ENCODE data around the gene CHM.
"Not testable (repeated sequence)": the region's sequence is repeated elsewhere in the genome, so short reads cannot be mapped to it uniquely, and the experiment has no call there.

CHM gene

DNA sequence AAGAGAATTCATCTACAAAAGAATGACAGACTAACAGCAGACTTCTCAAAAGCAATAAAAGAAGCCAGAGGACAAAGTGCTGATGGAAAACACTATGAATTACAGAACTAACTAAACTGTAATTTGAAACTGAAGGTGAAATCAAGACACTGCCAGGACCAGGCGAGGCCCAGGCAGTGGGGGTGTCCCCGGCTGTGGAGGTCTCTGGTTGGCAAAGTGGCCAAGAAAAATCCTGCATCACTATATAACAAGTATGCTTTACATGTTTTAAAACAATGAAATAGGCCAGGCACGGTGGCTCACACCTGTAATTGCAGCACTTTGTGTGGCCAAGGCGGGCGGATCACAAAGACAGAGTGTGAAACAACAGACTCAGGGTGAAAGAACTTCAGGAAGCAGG, 32.9 kb downstream of the CHM start:
- TF ChIP-seq YY1 (IDR thresholded peaks at IDR 0.05; ENCODE audit: insufficient read depth, insufficient read length) (no peak), SUZ12 (IDR thresholded peaks at IDR 0.05; ENCODE audit: extremely low read depth, insufficient read depth, insufficient read length) (no peak), ZNF274 (IDR thresholded peaks at IDR 0.05; ENCODE audit: low read depth, low read length) (no peak)

DNA sequence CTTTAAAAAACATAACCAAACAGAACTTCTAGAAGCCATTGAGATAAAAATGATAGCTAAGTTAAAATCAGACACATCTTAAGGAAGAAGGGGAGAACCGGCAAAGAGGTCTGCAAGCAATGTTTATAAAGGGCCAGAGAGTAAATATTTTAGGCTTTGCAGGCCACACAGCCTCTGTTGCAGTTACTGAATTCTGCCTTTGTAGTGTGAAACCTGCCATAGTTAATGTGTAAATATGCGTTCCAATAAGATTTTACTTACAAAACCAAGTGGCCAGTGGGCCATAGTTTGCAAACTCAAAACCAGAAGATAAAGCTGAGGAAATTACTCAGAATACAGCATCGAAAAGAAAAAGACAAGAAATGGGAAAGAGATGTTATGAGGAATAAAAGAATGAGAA, 33.6 kb downstream of the CHM start:
- H3K9me3 ChIP-seq (ENCODE audit: insufficient read depth, low read length), result peaks cover 6% of the 10 kb centered on the region; the same call in 1 of the 2 replicates
- peaks cover 3% of the 10 kb centered on the region for H3K36me3 ChIP-seq (ENCODE audit: insufficient read depth, insufficient read length, low read length)
- DNase-seq (ENCODE audit: low read depth, low spot score), result no peak
- H3K9ac ChIP-seq (ENCODE audit: insufficient read length, low read depth), result no peak overlapping the region
- H3K4me3 ChIP-seq (ENCODE audit: insufficient read length, low read depth), result no peak overlapping the region
- no peaks in the 10 kb centered on the region for H3K27me3 ChIP-seq (ENCODE audit: insufficient read depth, insufficient read length)
- H3K4me1 ChIP-seq (ENCODE audit: insufficient read depth, insufficient read length), result no peaks in the 10 kb centered on the region
- TF ChIP-seq YY1 (IDR thresholded peaks at IDR 0.05; ENCODE audit: insufficient read depth, insufficient read length) (no peak), SUZ12 (IDR thresholded peaks at IDR 0.05; ENCODE audit: extremely low read depth, insufficient read depth, insufficient read length) (no peak)

More for the DNA sequence above, 32.9 kb downstream of the CHM start:
- Histone ChIP-seq H3K4me3 (ENCODE audit: insufficient read length, low read depth) (no peak overlapping the region), H3K9me3 (ENCODE audit: insufficient read depth, low read length) (peaks cover 6% of the 10 kb centered on the region; the same call in 1 of the 2 replicates), H3K9ac (ENCODE audit: insufficient read length, low read depth) (no peak overlapping the region), H3K36me3 (ENCODE audit: insufficient read depth, insufficient read length, low read length) (peaks cover 3% of the 10 kb centered on the region), H3K27me3 (ENCODE audit: insufficient read depth, insufficient read length) (no peaks in the 10 kb centered on the region), H3K4me1 (ENCODE audit: insufficient read depth, insufficient read length) (no peaks in the 10 kb centered on the region)
- no peak for DNase-seq (ENCODE audit: low read depth, low spot score)

DNA sequence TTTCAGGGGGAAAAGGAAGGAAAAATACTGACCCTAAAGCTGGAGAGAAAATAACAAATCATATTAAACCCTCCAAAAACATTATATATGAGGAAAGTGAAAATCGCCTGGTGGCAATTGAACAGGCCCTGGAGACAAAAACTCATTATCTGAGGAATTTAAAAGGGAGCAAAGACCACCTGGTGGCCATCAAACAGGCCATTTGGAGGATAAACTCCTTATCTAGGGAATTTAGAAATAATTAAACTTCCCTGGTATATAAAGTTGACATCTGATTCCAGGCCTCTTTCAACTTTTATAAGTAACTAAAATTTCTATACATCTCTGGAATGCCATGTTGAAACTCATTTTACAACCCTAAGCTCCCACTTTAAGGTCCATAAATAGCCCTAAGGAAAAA, 35.2 kb downstream of the CHM start:
- TF ChIP-seq SUZ12 (IDR thresholded peaks at IDR 0.05; ENCODE audit: extremely low read depth, insufficient read depth, insufficient read length) (no peak), YY1 (IDR thresholded peaks at IDR 0.05; ENCODE audit: insufficient read depth, insufficient read length) (no peak), ZNF274 (IDR thresholded peaks at IDR 0.05; ENCODE audit: low read depth, low read length) (no peak)
- peaks cover under 1% of the 10 kb centered on the region; the same call in 1 of the 2 replicates for H3K9me3 ChIP-seq (ENCODE audit: insufficient read depth, low read length)
- no peaks in the 10 kb centered on the region for H3K4me1 ChIP-seq (ENCODE audit: insufficient read depth, insufficient read length)
- no peak overlapping the region for H3K9ac ChIP-seq (ENCODE audit: insufficient read length, low read depth)
- no peak overlapping the region for H3K4me3 ChIP-seq (ENCODE audit: insufficient read length, low read depth)
- H3K27me3 ChIP-seq (ENCODE audit: insufficient read depth, insufficient read length), result no peaks in the 10 kb centered on the region
- no peak for DNase-seq (ENCODE audit: low read depth, low spot score)
- peaks cover 3% of the 10 kb centered on the region for H3K36me3 ChIP-seq (ENCODE audit: insufficient read depth, insufficient read length, low read length)

DNA sequence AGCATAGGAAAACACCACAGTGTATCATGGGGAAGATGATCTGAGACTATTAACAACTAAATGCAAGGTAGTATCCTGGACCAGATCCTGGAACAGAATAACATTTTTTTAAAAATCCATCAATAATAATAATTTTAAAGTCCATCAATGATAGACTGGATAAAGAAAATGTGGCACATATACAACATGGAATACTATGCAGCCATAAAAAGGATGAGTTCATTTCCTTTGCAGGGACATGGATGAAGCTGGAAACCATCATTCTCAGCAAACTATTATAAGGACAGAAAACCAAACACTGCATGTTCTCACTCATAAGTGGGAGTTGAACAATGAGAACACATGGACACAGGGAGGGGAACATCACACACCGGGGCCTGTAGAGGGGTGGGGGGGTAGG, 37.6 kb downstream of the CHM start:
- H3K9ac ChIP-seq (ENCODE audit: insufficient read length, low read depth); H3K4me3 ChIP-seq (ENCODE audit: insufficient read length, low read depth); H3K27me3 ChIP-seq (ENCODE audit: insufficient read depth, insufficient read length); H3K36me3 ChIP-seq (ENCODE audit: insufficient read depth, insufficient read length, low read length); H3K4me1 ChIP-seq (ENCODE audit: insufficient read depth, insufficient read length); H3K9me3 ChIP-seq (ENCODE audit: insufficient read depth, low read length); DNase-seq (ENCODE audit: low read depth, low spot score): not testable (repeated sequence)

DNA sequence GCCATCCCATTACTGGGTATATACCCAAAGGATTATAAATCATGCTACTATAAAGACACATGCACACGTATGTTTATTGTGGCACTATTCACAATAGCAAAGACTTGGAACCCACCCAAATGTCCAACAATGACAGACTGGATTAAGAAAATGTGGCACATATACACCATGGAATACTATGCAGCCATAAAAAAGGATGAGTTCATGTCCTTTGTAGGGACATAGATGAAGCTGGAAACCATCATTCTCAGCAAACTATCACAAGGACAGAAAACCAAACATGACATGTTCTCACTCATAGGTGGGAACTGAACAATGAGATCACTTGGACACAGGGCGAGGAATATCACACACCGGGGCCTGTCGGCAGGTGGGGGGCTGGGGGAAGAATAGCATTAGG, 39.5 kb downstream of the CHM start:
- H3K4me3 ChIP-seq (ENCODE audit: insufficient read length, low read depth); DNase-seq (ENCODE audit: low read depth, low spot score); H3K4me1 ChIP-seq (ENCODE audit: insufficient read depth, insufficient read length); H3K27me3 ChIP-seq (ENCODE audit: insufficient read depth, insufficient read length); H3K9ac ChIP-seq (ENCODE audit: insufficient read length, low read depth); H3K36me3 ChIP-seq (ENCODE audit: insufficient read depth, insufficient read length, low read length); H3K9me3 ChIP-seq (ENCODE audit: insufficient read depth, low read length): not testable (repeated sequence)

DNA sequence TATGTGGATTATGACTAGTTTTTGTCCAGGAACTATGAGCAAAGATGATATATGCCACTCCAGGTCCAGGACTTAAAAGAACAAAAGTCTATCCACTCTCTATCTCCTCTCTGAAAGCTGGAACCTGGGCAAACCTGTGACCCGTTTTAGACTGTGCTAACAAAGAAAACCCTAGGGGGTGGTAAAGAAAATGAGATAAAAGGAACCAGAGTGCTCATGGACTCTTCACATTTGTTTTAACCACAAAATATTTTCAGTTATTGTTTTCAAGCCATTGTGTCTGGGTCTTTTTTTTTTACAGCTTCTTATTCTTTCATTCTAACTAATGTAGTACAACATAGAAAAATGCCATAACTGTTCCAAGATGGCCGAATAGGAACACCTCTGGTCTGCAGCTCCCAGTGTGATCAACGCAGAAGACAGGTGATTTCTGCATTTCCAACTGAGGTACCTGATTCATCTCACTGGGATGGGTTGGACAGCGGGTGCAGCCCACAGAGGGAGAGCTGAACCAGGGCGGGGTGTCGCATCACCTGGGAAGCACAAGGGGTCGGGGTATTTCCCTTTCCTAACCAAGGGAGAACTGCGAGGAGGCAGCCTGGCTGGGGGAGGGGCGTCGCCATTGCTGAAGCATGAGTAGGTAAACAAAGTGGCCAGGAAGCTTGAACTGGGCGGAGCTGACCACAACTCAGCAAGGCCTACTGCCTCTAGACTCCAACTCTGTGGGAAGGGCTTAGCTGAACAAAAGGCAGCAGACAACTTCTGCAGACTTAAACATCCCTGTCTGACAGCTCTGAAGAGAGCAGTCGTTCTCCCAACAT, 45.1 kb downstream of the CHM start:
- no peaks in the 10 kb centered on the region for H3K36me3 ChIP-seq (ENCODE audit: insufficient read depth, insufficient read length, low read length)
- peak; percentile 71 for DNase-seq (ENCODE audit: low read depth, low spot score)
- no peaks in the 10 kb centered on the region for H3K27me3 ChIP-seq (ENCODE audit: insufficient read depth, insufficient read length)
- no peak overlapping the region for H3K9ac ChIP-seq (ENCODE audit: insufficient read length, low read depth)
- no peaks in the 10 kb centered on the region for H3K4me1 ChIP-seq (ENCODE audit: insufficient read depth, insufficient read length)
- no peak overlapping the region for H3K4me3 ChIP-seq (ENCODE audit: insufficient read length, low read depth)
- peak; percentile 35 for TF ChIP-seq YY1 (IDR thresholded peaks at IDR 0.05; ENCODE audit: insufficient read depth, insufficient read length)
- TF ChIP-seq SUZ12 (IDR thresholded peaks at IDR 0.05; ENCODE audit: extremely low read depth, insufficient read depth, insufficient read length), result no peak
- no peak for TF ChIP-seq ZNF274 (IDR thresholded peaks at IDR 0.05; ENCODE audit: low read depth, low read length)
- H3K9me3 ChIP-seq (ENCODE audit: insufficient read depth, low read length), result no peaks in the 10 kb centered on the region

DNA sequence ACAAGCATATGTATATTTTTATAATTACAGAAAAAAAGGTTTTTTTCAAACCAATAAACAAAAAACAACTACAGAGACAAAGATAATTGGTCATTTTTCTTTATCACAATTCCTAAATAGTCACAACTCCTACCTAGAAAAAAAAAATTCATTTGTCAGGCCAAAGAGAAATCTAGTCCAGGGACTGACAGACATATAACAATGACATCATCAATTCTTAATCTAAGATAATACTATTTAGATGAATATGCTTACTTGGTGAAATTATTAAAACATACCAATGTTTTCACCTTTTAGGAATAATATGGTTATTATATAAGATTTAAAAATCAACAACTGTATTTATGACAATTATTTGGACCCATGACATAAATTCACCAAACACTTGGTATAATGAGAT, 48.4 kb downstream of the CHM start:
- H3K9me3 ChIP-seq (ENCODE audit: insufficient read depth, low read length), result no peaks in the 10 kb centered on the region
- no peaks in the 10 kb centered on the region for H3K4me1 ChIP-seq (ENCODE audit: insufficient read depth, insufficient read length)
- no peak overlapping the region for H3K4me3 ChIP-seq (ENCODE audit: insufficient read length, low read depth)
- H3K9ac ChIP-seq (ENCODE audit: insufficient read length, low read depth), result no peak overlapping the region
- DNase-seq (ENCODE audit: low read depth, low spot score), result no peak
- H3K27me3 ChIP-seq (ENCODE audit: insufficient read depth, insufficient read length), result no peaks in the 10 kb centered on the region
- TF ChIP-seq SUZ12 (IDR thresholded peaks at IDR 0.05; ENCODE audit: extremely low read depth, insufficient read depth, insufficient read length), result no peak
- no peaks in the 10 kb centered on the region for H3K36me3 ChIP-seq (ENCODE audit: insufficient read depth, insufficient read length, low read length)

DNA sequence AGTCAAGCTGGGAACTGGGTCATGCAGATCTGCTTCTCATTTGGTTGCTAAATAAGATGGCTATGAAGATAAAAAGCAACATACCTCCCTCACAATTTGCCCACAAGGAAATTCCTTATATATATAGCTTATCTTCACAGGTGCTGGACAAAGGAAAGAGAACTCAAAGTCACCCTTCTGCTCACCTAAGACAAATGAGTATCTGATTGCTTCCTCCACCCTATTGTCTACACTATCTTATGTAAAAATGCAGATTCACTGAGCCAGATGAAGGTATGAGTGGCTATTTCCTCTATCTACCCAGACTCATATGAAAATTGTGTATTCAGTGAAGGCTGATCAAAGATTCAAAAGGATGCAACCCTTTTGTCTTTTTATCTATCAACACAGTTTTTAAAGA, 50.8 kb downstream of the CHM start:
- no peak overlapping the region for H3K9ac ChIP-seq (ENCODE audit: insufficient read length, low read depth)
- H3K4me3 ChIP-seq (ENCODE audit: insufficient read length, low read depth), result no peak overlapping the region
- DNase-seq (ENCODE audit: low read depth, low spot score), result no peak
- H3K36me3 ChIP-seq (ENCODE audit: insufficient read depth, insufficient read length, low read length), result no peaks in the 10 kb centered on the region
- TF ChIP-seq ZNF274 (IDR thresholded peaks at IDR 0.05; ENCODE audit: low read depth, low read length) (no peak), SUZ12 (IDR thresholded peaks at IDR 0.05; ENCODE audit: extremely low read depth, insufficient read depth, insufficient read length) (no peak), YY1 (IDR thresholded peaks at IDR 0.05; ENCODE audit: insufficient read depth, insufficient read length) (no peak)
- no peaks in the 10 kb centered on the region for H3K9me3 ChIP-seq (ENCODE audit: insufficient read depth, low read length)
- H3K4me1 ChIP-seq (ENCODE audit: insufficient read depth, insufficient read length), result no peaks in the 10 kb centered on the region
- H3K27me3 ChIP-seq (ENCODE audit: insufficient read depth, insufficient read length), result no peaks in the 10 kb centered on the region
